Measurements from ENCODE around the gene EFS.

- TF ChIP-seq CTCF (IDR thresholded peaks at IDR 0.05) (no peak), POLR2A (IDR thresholded peaks at IDR 0.05) (no peak)
Observed at GRCh38 chr14:23326491-23327332, 38.3 kb downstream of the EFS start.
